A549 (cell line): Measurements from ENCODE around the gene RRP36. TPM values are rescaled to one million over a fixed set of nuclear protein-coding genes. Genes with fewer than 3 reads are reported as not detected.

Source experiments
- ATAC-seq, 2 experiments: fragments of 200-7000 bp in 1 of 2; fragments of >200 bp in 1 of 2; cut with Nextera tagmentation in 1 of 2; cut with Tn5 transposase in 1 of 2; 3 replicates each; pipeline versions ENCODE4 v1.8.0 to v1.9.1; 2018 to 2020; ENCODE audit warnings: mild to moderate bottlenecking in 1 of 2, moderate library complexity in 1 of 2
- CTCF ChIA-PET: fragments of 300-600 bp; sonication (Branson Sonifier 250); formaldehyde crosslinking; extraction: SDS; loops from one replicate; lab custom pipeline; 2021; ENCODE audit warnings: antibody characterized with exemption, inconsistent platforms; lab: Yijun Ruan, JAX
- POLR2A ChIA-PET: fragments of 350-600 bp; formaldehyde crosslinking; extraction: SDS; loops from one replicate; lab custom pipeline; 2021; ENCODE audit warnings: antibody characterized with exemption, inconsistent platforms; lab: Yijun Ruan, JAX
- DNase-seq, 2 experiments: peaks; one replicate each; pipeline versions ENCODE4 v3.0.0 to v3.0.0-alpha.2; 2011 to 2016; ENCODE audit warnings: low read depth in 1 of 2, low spot score in 1 of 2
- FAIRE-seq: peaks from 2 replicates; lab custom pipeline; 2011; peaks lifted over from hg19 to GRCh38; lab: Jason Lieb, UNC
- H3K27ac ChIP-seq, 2 experiments: fragments of >200 bp; sonication (Bioruptor Twin); formaldehyde crosslinking; 3 replicates each; pipeline ENCODE4 v1.5.1; 2016 to 2017
- H3K4me1 ChIP-seq: fragments of >200 bp; sonication (Bioruptor Twin); formaldehyde crosslinking; 3 replicates; pipeline ENCODE4 v1.6.1; 2016
- H3K4me2 ChIP-seq: fragments of >200 bp; sonication (Bioruptor Twin); formaldehyde crosslinking; 3 replicates; pipeline ENCODE4 v1.6.1; 2016
- H3K4me3 ChIP-seq: fragments of >200 bp; sonication (Bioruptor Twin); formaldehyde crosslinking; 3 replicates; pipeline ENCODE4 v1.5.1; 2016
- H3K9me3 ChIP-seq: fragments of >200 bp; sonication (Bioruptor Twin); formaldehyde crosslinking; 3 replicates; pipeline ENCODE4 v1.6.1; 2016
- BHLHE40 ChIP-seq: IDR thresholded peaks from 2 replicates; pipeline ENCODE4 v1.6.1; 2012; ENCODE audit warnings: low read depth, low read length, inconsistent platforms
- CBX2 ChIP-seq: fragments of 200-600 bp; sonication (generic); IDR thresholded peaks from 2 replicates; pipeline ENCODE4 v1.6.1; 2016; ENCODE audit warnings: low read depth, mild to moderate bottlenecking, borderline replicate concordance
- EHF ChIP-seq: fragments of 250-450 bp; sonication (Bioruptor Pico); IDR thresholded peaks from 2 replicates; pipeline ENCODE4 v1.5.0; 2020; ENCODE audit warnings: mild to moderate bottlenecking
- EHMT2 ChIP-seq: fragments of 200-600 bp; sonication (generic); IDR thresholded peaks from 2 replicates; pipeline ENCODE4 v1.6.1; 2016; ENCODE audit warnings: antibody characterized with exemption, low read depth, mild to moderate bottlenecking, moderate library complexity
- FOSB ChIP-seq: fragments of 250-450 bp; sonication (Bioruptor Pico); IDR thresholded peaks from 2 replicates; pipeline ENCODE4 v1.5.0; 2020; ENCODE audit warnings: mild to moderate bottlenecking, moderate library complexity
- GATA3 ChIP-seq: IDR thresholded peaks from 2 replicates; pipeline ENCODE4 v1.6.1; 2012; ENCODE audit warnings: borderline replicate concordance
- HDAC2 ChIP-seq: fragments of 200-600 bp; sonication (generic); IDR thresholded peaks from 2 replicates; pipeline ENCODE4 v1.6.1; 2016
- HEYL ChIP-seq: fragments of 250-450 bp; sonication (Bioruptor Pico); IDR thresholded peaks from 2 replicates; pipeline ENCODE4 v1.8.0; 2021; ENCODE audit warnings: mild to moderate bottlenecking, moderate library complexity
- HOXB5 ChIP-seq: fragments of 250-450 bp; sonication (Bioruptor Pico); IDR thresholded peaks from 2 replicates; pipeline ENCODE4 v1.5.0; 2020; ENCODE audit warnings: mild to moderate bottlenecking, moderate library complexity
- JUNB ChIP-seq: fragments of >200 bp; sonication (Bioruptor Twin); formaldehyde crosslinking; IDR thresholded peaks from 2 replicates; pipeline ENCODE4 v1.6.1; 2016
- MAFK ChIP-seq: fragments of 450-650 bp; IDR thresholded peaks from 2 replicates; pipeline ENCODE4 v1.6.1; 2014; ENCODE audit not compliant: partially characterized antibody
- MAZ ChIP-seq: fragments of 150-350 bp; IDR thresholded peaks from 2 replicates; pipeline ENCODE4 v1.6.1; 2014; ENCODE audit warnings: antibody characterized with exemption, low read depth, low read length, borderline replicate concordance
- POLR2AphosphoS2 ChIP-seq: conservative IDR thresholded peaks from 2 replicates; pipeline ENCODE4 v1.6.1; 2012; ENCODE audit warnings: low read length, improper control_type of control experiment, inconsistent platforms
- RAD21 ChIP-seq, 2 experiments: fragments of >200 bp in 1 of 2; sonication (Bioruptor Twin) in 1 of 2; formaldehyde crosslinking in 1 of 2; IDR thresholded peaks in 1 of 2; conservative IDR thresholded peaks in 1 of 2; 2 replicates in 1 of 2; 3 replicates in 1 of 2; pipeline ENCODE4 v1.6.1; 2012 to 2018; ENCODE audit warnings: inconsistent platforms in 1 of 2
- RCOR1 ChIP-seq: fragments of 150-350 bp; IDR thresholded peaks from 2 replicates; pipeline ENCODE4 v1.6.1; 2014; ENCODE audit warnings: antibody characterized with exemption, low read length, low read depth
- RFX5 ChIP-seq: fragments of 450-650 bp; IDR thresholded peaks from 2 replicates; pipeline ENCODE4 v1.7.1; 2014; ENCODE audit warnings: antibody characterized with exemption, mild to moderate bottlenecking, moderate library complexity
- ZFP36 ChIP-seq: fragments of 450-650 bp; IDR thresholded peaks from 2 replicates; pipeline ENCODE4 v1.6.1; 2014; ENCODE audit warnings: borderline replicate concordance; ENCODE audit not compliant: partially characterized antibody
- WGBS: methylation state at CpG from one replicate; pipeline ENCODE4 v1.1.6; 2017; ENCODE audit errors: missing lambda C conversion rate; 5-methylcytosine and 5-hydroxymethylcytosine counted together
- polyA plus RNA-seq, 4 experiments: library from polyadenylated mRNA; depleted of rRNA in 3 of 4; stranded (reverse); fragments of >200 nt; fragmentation: RNase III in 1 of 4; extraction: RNeasy Plus Mini Kit Qiagen cat#74134 plus additional on column Dnase treatment in 1 of 4; gene quantifications; 2 replicates in 3 of 4; 3 replicates in 1 of 4; pipeline ENCODE4 v1.2.3, GENCODE V29; 2011 to 2017
- TF ChIP-seq, protein P1 (sequence below): fragments of 250-450 bp; sonication (Bioruptor Pico); IDR thresholded peaks from 2 replicates; pipeline ENCODE4 v1.5.0; 2020; ENCODE audit warnings: low read depth, mild to moderate bottlenecking, moderate library complexity
- TF ChIP-seq, protein P2 (sequence below): fragments of 150-350 bp; IDR thresholded peaks from 2 replicates; pipeline ENCODE4 v1.6.1; 2014; ENCODE audit warnings: low read depth, mild to moderate bottlenecking, low read length

The RRP36 gene
- polyA plus RNA-seq, 2 of the 4 experiments (the other 2 are of a cell fraction) = 52.3 to 54.0 TPM

DNA sequence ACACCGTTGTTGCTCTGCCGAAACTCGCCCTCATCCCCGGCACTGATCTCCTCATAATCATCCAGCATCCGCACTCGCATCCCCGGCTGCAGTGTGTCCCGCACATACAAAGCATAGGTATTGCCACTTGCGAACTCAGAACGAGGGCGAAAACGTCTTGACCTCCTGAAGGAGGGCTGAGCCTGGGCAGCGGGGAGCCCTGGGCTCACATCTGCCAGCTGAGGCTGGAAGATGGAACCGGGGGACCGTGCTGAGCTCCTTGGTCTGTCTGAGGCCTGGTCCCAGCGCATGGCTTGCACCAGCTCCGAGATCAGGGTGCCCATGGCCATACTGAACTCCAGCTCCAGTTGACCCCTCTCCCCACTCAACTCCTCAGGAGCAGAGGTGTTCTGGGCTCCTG lies 29.6 kb downstream of the RRP36 start:
- 97% methylated on average over 9 of the region's 17 CpGs for WGBS
- ChIA-PET POLR2A (interaction anchor here (1.1 kb wide), 1 partner anchor 11 kb away, joined by 3 read pairs; no protein-coding TSS in a partner anchor), CTCF (interaction anchor here (0.7 to 2.4 kb wide), 3 partner anchors 8 to 11 kb away, joined by 3 to 6 read pairs (median 3); partner anchors contain the start of genes KLC4 and MRPL2)
- Histone ChIP-seq H3K4me3 (no peak overlapping the region), H3K9me3 (no peaks in the 10 kb centered on the region), H3K4me1 (peaks cover 13% of the 10 kb centered on the region), H3K4me2 (no peak overlapping the region), H3K27ac (no peak overlapping the region)
- no peak for ATAC-seq
- no peak for DNase-seq
- no peak for FAIRE-seq
- TF ChIP-seq FOSB (CRISPR knock-in tag) (no peak), RCOR1 (no peak), RFX5 (no peak), HEYL (CRISPR knock-in tag) (no peak), MAFK (no peak), CBX2 (no peak)
- TF ChIP-seq, protein P1, sequence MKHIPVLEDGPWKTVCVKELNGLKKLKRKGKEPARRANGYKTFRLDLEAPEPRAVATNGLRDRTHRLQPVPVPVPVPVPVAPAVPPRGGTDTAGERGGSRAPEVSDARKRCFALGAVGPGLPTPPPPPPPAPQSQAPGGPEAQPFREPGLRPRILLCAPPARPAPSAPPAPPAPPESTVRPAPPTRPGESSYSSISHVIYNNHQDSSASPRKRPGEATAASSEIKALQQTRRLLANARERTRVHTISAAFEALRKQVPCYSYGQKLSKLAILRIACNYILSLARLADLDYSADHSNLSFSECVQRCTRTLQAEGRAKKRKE (CRISPR knock-in tag) = no peak
- TF ChIP-seq, all 56 proteins: peak for 0

DNA sequence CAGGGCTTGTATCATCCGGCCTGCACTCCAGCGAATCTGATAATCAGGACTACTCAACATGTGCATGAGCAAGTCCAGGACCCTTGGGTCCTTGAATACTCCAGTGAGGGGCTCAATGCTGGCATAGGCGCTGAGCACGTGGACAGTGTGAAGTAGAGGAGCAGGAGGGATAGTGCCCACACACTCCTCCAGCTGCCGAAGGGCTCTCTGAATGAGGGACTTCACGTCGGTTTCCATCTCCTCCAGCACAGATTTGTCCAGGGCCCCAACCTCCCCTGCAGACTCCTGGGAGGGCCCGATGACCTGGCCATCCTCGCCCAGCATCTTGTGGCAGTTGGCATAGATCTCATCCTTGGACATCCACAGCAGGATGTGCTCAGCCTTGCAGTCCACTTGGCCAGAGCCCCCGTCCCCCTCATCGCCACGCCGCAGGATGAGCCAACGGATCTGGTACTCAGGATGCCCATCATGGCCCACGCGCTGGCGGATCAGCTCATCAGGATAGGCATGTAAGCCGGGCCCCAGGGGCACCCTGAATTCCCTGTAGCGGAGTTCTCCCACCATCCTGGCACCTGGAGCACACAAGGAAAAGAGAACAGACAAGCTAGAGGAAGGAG lies 30.9 kb downstream of the RRP36 start:
- TF ChIP-seq, protein P1 (CRISPR knock-in tag) = no peak
- TF ChIP-seq GATA3 (no peak), POLR2AphosphoS2 (no peak), ZFP36 (no peak), HDAC2 (no peak), RAD21 (conservative IDR thresholded peaks at IDR 0.05 in 1 of 2, IDR thresholded peaks at IDR 0.05 in 1 of 2) (no peak), EHF (CRISPR knock-in tag) (no peak), MAZ (no peak), HOXB5 (no peak), RCOR1 (no peak), EHMT2 (no peak)
- TF ChIP-seq, protein P2, sequence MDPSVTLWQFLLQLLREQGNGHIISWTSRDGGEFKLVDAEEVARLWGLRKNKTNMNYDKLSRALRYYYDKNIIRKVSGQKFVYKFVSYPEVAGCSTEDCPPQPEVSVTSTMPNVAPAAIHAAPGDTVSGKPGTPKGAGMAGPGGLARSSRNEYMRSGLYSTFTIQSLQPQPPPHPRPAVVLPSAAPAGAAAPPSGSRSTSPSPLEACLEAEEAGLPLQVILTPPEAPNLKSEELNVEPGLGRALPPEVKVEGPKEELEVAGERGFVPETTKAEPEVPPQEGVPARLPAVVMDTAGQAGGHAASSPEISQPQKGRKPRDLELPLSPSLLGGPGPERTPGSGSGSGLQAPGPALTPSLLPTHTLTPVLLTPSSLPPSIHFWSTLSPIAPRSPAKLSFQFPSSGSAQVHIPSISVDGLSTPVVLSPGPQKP = no peak
- TF ChIP-seq, all 56 proteins: peak for 0
- 94% methylated on average over 7 of the region's 19 CpGs for WGBS
- peak overlapping the region; percentile 98 for H3K4me2 ChIP-seq
- DNase-seq = no peak
- no peaks in the 10 kb centered on the region for H3K9me3 ChIP-seq
- peaks cover 13% of the 10 kb centered on the region for H3K4me1 ChIP-seq
- POLR2A ChIA-PET = interaction anchor here (1.1 kb wide), 1 partner anchor 12 kb away, joined by 3 read pairs; no protein-coding TSS in a partner anchor
- FAIRE-seq = no peak
- CTCF ChIA-PET = interaction anchor here (0.5 kb wide), 1 partner anchor 88 kb away, joined by 3 read pairs; no protein-coding TSS in a partner anchor
- H3K4me3 ChIP-seq = peak overlapping the region; percentile 94
- ATAC-seq = no peak
- H3K27ac ChIP-seq = peak overlapping the region; percentile 99 to 100; a peak in 5 of 6 replicates

DNA sequence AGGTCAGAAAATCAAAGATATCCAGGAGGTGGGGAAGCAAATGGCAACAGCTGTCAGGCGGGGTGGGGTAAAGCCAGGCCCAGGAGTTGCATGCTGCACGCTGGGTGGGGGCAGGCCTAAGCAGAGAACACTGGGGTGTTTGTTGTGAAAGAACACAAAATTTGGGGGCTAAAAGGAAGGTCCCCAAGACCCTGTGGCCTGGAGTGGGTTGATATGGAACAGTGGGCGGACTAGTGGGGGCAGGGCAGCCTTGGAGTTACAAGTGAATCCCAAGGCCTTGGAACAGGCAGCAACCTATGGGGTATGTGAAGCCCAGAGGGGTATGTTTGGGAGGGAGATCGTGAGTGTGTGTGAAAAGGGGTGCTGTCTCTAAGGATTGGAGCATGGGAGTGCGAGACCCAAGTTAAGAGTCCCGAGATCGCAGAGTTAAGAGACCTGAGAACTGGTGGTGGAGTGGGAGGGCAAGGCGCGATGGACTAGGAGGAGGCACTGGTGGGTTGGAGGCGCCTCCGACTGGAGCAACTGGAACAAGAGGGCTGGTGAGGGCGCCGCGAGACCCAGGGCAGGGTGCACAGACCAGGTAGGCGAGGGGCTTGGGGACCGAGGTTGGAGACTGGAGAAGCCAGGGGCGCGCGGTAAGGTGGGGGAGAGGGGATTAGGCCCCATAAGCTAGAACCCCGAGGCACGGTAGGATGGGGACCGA lies 31.6 kb downstream of the RRP36 start:
- Histone ChIP-seq H3K27ac (peak overlapping the region; percentile 99 to 100), H3K9me3 (no peaks in the 10 kb centered on the region), H3K4me3 (peak overlapping the region; percentile 94), H3K4me2 (peak overlapping the region; percentile 98), H3K4me1 (peaks cover 14% of the 10 kb centered on the region)
- POLR2A ChIA-PET = interaction anchor here (0.6 to 2.1 kb wide), 4 partner anchors 20 to 108 kb away, joined by 3 to 15 read pairs (median 6); partner anchors contain the start of genes KLHDC3, MEA1 and PPP2R5D
- peak in 1 of 2 experiments; percentile 17 for DNase-seq
- peak; percentile 57 to 66 for ATAC-seq
- TF ChIP-seq JUNB (no peak), BHLHE40 (no peak), FOSB (CRISPR knock-in tag) (no peak)
- CTCF ChIA-PET = interaction anchor here (0.5 to 1.9 kb wide), 3 partner anchors 27 to 91 kb away, joined by 3 to 6 read pairs (median 4); no protein-coding TSS in a partner anchor
- 15% methylated on average over 21 of the region's 22 CpGs for WGBS
- no peak for FAIRE-seq
